ENCODE results near the gene SPARC. TPM values are rescaled to one million over a fixed set of nuclear protein-coding genes. Genes with fewer than 3 reads are reported as not detected.

The SPARC gene
- total RNA-seq, 1 experiment from 2014 or later, result 418 TPM

GRCh38 chr5:151694035-151694485 lies 7.3 kb upstream of the SPARC start:
- DNase-seq (ENCODE audit: low spot score) (no peak), ATAC-seq (no peak)
- Mint-ChIP-seq H3K4me3 (no peak overlapping the region), H3K27me3 (ENCODE audit: low read depth) (no peaks in the 10 kb centered on the region; the same call in 1 of the 2 replicates), H3K36me3 (no peaks in the 10 kb centered on the region), H3K9me3 (no peaks in the 10 kb centered on the region), H3K4me1 (peaks cover 23% of the 10 kb centered on the region), H3K27ac (no peak overlapping the region)
- TF ChIP-seq JUN (CRISPR knock-in tag; IDR thresholded peaks at IDR 0.05) (no peak), GABPB1 (CRISPR knock-in tag; IDR thresholded peaks at IDR 0.05) (0 out of 2 replicates have a peak, but pooled peaks have one; percentile 19), ZNF281 (CRISPR knock-in tag; IDR thresholded peaks at IDR 0.05) (no peak)
- ChIA-PET POLR2A (no interaction called here), CTCF (no interaction called here)

GRCh38 chr5:151692312-151692711 lies 5.6 kb upstream of the SPARC start:
- POLR2A ChIA-PET, result no interaction called here
- Mint-ChIP-seq H3K4me1 (peaks cover 16% of the 10 kb centered on the region), H3K27ac (no peak overlapping the region), H3K27me3 (ENCODE audit: low read depth) (no peaks in the 10 kb centered on the region), H3K4me3 (no peak overlapping the region), H3K36me3 (no peaks in the 10 kb centered on the region), H3K9me3 (no peaks in the 10 kb centered on the region)
- CTCF ChIA-PET, result no interaction called here
- TF ChIP-seq TEAD1 (CRISPR knock-in tag; IDR thresholded peaks at IDR 0.05), result no peak
- TF ChIP-seq ATF2 (CRISPR knock-in tag; IDR thresholded peaks at IDR 0.05; ENCODE audit: borderline replicate concordance, low read depth), result no peak
- no peak for TF ChIP-seq ERG (CRISPR knock-in tag; IDR thresholded peaks at IDR 0.05)
- TF ChIP-seq AR (CRISPR knock-in tag; IDR thresholded peaks at IDR 0.05), result no peak
- TF ChIP-seq MLX (CRISPR knock-in tag; IDR thresholded peaks at IDR 0.05), result no peak
- TF ChIP-seq PRRX2 (CRISPR knock-in tag; IDR thresholded peaks at IDR 0.05), result no peak
- no peak for TF ChIP-seq GTF2I (CRISPR knock-in tag; conservative IDR thresholded peaks at IDR 0.05)
- no peak for TF ChIP-seq ZNF219 (CRISPR knock-in tag; IDR thresholded peaks at IDR 0.05; ENCODE audit: borderline replicate concordance)
- TF ChIP-seq FOXP4 (CRISPR knock-in tag; IDR thresholded peaks at IDR 0.05), result no peak
- TF ChIP-seq ATF3 (CRISPR knock-in tag; conservative IDR thresholded peaks at IDR 0.05), result no peak
- TF ChIP-seq NR3C1 (CRISPR knock-in tag; conservative IDR thresholded peaks at IDR 0.05; ENCODE audit: low read depth), result no peak
- no peak for TF ChIP-seq FOXJ3 (CRISPR knock-in tag; IDR thresholded peaks at IDR 0.05; ENCODE audit: borderline replicate concordance)
- TF ChIP-seq JAZF1 (CRISPR knock-in tag; IDR thresholded peaks at IDR 0.05), result no peak
- TF ChIP-seq SP1 (CRISPR knock-in tag; conservative IDR thresholded peaks at IDR 0.05), result no peak
- TF ChIP-seq CTCF (IDR thresholded peaks at IDR 0.05), result no peak
- TF ChIP-seq NFYB (CRISPR knock-in tag; conservative IDR thresholded peaks at IDR 0.05; ENCODE audit: low read depth), result no peak
- TF ChIP-seq E2F4 (CRISPR knock-in tag; IDR thresholded peaks at IDR 0.05; ENCODE audit: borderline replicate concordance, low read depth), result no peak
- ATAC-seq (no peak), DNase-seq (ENCODE audit: low spot score) (no peak)
